B cell (primary cell): ENCODE results near the gene DIS3L2. TPM values are rescaled to one million over a fixed set of nuclear protein-coding genes. Genes with fewer than 3 reads are reported as not detected.

ENCODE experiments used
- ATAC-seq: fragments of 200-7000 bp; cut with Tn5 transposase; one replicate; pipeline ENCODE4 v1.10.0; 2021; ENCODE audit warnings: low read depth, mild to moderate bottlenecking, moderate number of reproducible peaks, moderate library complexity
- CTCF ChIA-PET: fragments of 350-600 bp; sonication (Branson Sonifier 250); formaldehyde crosslinking; loops from one replicate; lab custom pipeline; 2021; ENCODE audit warnings: antibody characterized with exemption, inconsistent platforms; lab: Charles Lee
- POLR2A ChIA-PET: fragments of 350-600 bp; sonication (Branson Sonifier 250); formaldehyde crosslinking; loops from one replicate; lab custom pipeline; 2021; ENCODE audit warnings: antibody characterized with exemption; lab: Charles Lee
- DNase-seq: peaks from one replicate; pipeline ENCODE4 v3.0.0; 2013
- H2AFZ ChIP-seq: 2 replicates; pipeline ENCODE4 v1.6.1; 2012; ENCODE audit warnings: mild to moderate bottlenecking, low read depth, low read length; ENCODE audit not compliant: insufficient read depth, poor library complexity, severe bottlenecking
- H3K27ac ChIP-seq, 2 donors: 1 replicate in 1 of 2; 2 replicates in 1 of 2; pipeline ENCODE4 v1.5.1; 2012 to 2013; ENCODE audit warnings: low read length in 2 of 2, mild to moderate bottlenecking in 2 of 2, moderate library complexity in 1 of 2
- H3K27me3 ChIP-seq, 4 experiments: fragments of 200-600 bp in 1 of 4; sonication (generic) in 1 of 4; replicated peaks in 1 of 4; 1 replicate in 2 of 4; 2 replicates in 2 of 4; pipeline versions ENCODE4 v1.6.1 to v1.7.0; 2013 to 2016; ENCODE audit warnings: low read length in 3 of 4, mild to moderate bottlenecking in 2 of 4, mixed read lengths in 1 of 4, moderate library complexity in 1 of 4; ENCODE audit not compliant: insufficient read depth in 4 of 4, control insufficient read depth in 3 of 4; ENCODE audit errors: control extremely low read depth in 1 of 4
- H3K36me3 ChIP-seq, 2 experiments: replicated peaks in 1 of 2; 1 replicate in 1 of 2; 2 replicates in 1 of 2; pipeline versions ENCODE4 v1.6.1 to v1.7.1; 2013; ENCODE audit warnings: low read length in 1 of 2; ENCODE audit not compliant: insufficient read depth in 2 of 2, control insufficient read depth in 1 of 2; ENCODE audit errors: control extremely low read depth in 1 of 2, extremely low read depth in 1 of 2
- H3K4me1 ChIP-seq, 2 donors: fragments of 200-600 bp in 1 of 2; sonication (generic) in 1 of 2; 1 replicate in 1 of 2; 2 replicates in 1 of 2; pipeline versions ENCODE4 v1.5.1 to v1.6.1; 2013 to 2017; ENCODE audit warnings: low read length in 2 of 2; ENCODE audit not compliant: control insufficient read depth in 2 of 2, insufficient read depth in 2 of 2
- H3K4me2 ChIP-seq: replicated peaks from 2 replicates; pipeline ENCODE3; 2012; ENCODE audit warnings: mild to moderate bottlenecking, low read depth, low read length; ENCODE audit not compliant: poor library complexity, severe bottlenecking
- H3K4me3 ChIP-seq, 5 experiments: fragments of 200-600 bp in 1 of 5; sonication (generic) in 1 of 5; 1 replicate in 3 of 5; 2 replicates in 2 of 5; pipeline versions ENCODE4 v1.5.1 to v1.7.0; 2011 to 2016; ENCODE audit warnings: low read length in 4 of 5, mild to moderate bottlenecking in 4 of 5, low read depth in 2 of 5, control low read depth in 1 of 5, moderate library complexity in 1 of 5; ENCODE audit not compliant: insufficient read depth in 1 of 5; ENCODE audit errors: control extremely low read depth in 1 of 5, extremely low read depth in 1 of 5
- H3K79me2 ChIP-seq: fragments of 200-600 bp; sonication (generic); one replicate; pipeline ENCODE4 v1.6.0; 2016; ENCODE audit warnings: low read length; ENCODE audit not compliant: control insufficient read depth, insufficient read depth
- H3K9ac ChIP-seq: fragments of 200-600 bp; sonication (generic); 2 replicates; pipeline ENCODE4 v1.6.1; 2017; ENCODE audit warnings: mild to moderate bottlenecking, low read length, moderate library complexity
- H3K9me3 ChIP-seq, 3 donors: one replicate each; pipeline versions ENCODE4 v1.6.1 to v1.7.1; 2013; ENCODE audit warnings: low read length in 2 of 3; ENCODE audit not compliant: control insufficient read depth in 2 of 3, insufficient read depth in 1 of 3; ENCODE audit errors: control extremely low read depth in 1 of 3
- H4K20me1 ChIP-seq: 2 replicates; pipeline ENCODE4 v1.6.0; 2012; ENCODE audit warnings: mild to moderate bottlenecking, low read length; ENCODE audit not compliant: insufficient read depth, control insufficient read depth, poor library complexity, severe bottlenecking
- H3K27ac Mint-ChIP-seq: one replicate; pipeline ENCODE4 v1.8.0; 2021; ENCODE audit warnings: mixed read lengths
- H3K27me3 Mint-ChIP-seq: one replicate; pipeline ENCODE4 v1.8.0; 2021; ENCODE audit warnings: mixed read lengths
- H3K4me1 Mint-ChIP-seq: one replicate; pipeline ENCODE4 v1.8.0; 2021; ENCODE audit warnings: mixed read lengths
- H3K4me3 Mint-ChIP-seq: one replicate; pipeline ENCODE4 v1.8.0; 2021; ENCODE audit warnings: mixed read lengths
- H3K9me3 Mint-ChIP-seq: one replicate; pipeline ENCODE4 v1.8.0; 2022; ENCODE audit warnings: mixed read lengths; ENCODE audit not compliant: insufficient read depth
- EZH2 ChIP-seq: IDR thresholded peaks from 2 replicates; pipeline ENCODE4 v1.6.1; 2012; ENCODE audit warnings: borderline replicate concordance, low read depth, mild to moderate bottlenecking, moderate library complexity, low read length; ENCODE audit not compliant: insufficient read depth, poor library complexity, severe bottlenecking
- WGBS: methylation state at CpG from one replicate; pipeline ENCODE4 v1.1.5; 2013; ENCODE audit warnings: missing lambda C conversion rate; ENCODE audit not compliant: insufficient coverage; 5-methylcytosine and 5-hydroxymethylcytosine counted together
- intact Hi-C: fragments of 100-400 bp; cut with micrococcal nuclease; formaldehyde crosslinking; loops from one replicate; pipeline ENCODE4 v1.10.0; 2022
- polyA plus RNA-seq: library from polyadenylated mRNA; depleted of rRNA; stranded (reverse); fragments of >200 nt; gene quantifications from 2 replicates; pipeline ENCODE4 v1.2.3, GENCODE V29; 2012
- total RNA-seq, 2 donors: library from RNA; stranded (reverse); fragments of 120-200 nt in 1 of 2; gene quantifications; 1 replicate in 1 of 2; 2 replicates in 1 of 2; pipeline versions ENCODE4 v1.2.3 to v1.2.4, GENCODE V29; 2013 to 2022
- TF ChIP-seq, protein P1 (sequence below): fragments of 200-600 bp; IDR thresholded peaks from one replicate; pipeline ENCODE4 v1.8.0; 2022; ENCODE audit warnings: antibody characterized with exemption, mild to moderate bottlenecking

DIS3L2 gene
- total and polyA plus RNA-seq, 2 donors (not counting 1 experiment from before 2014, with no cell fraction given) = 34.5 to 70.1 TPM

DNA sequence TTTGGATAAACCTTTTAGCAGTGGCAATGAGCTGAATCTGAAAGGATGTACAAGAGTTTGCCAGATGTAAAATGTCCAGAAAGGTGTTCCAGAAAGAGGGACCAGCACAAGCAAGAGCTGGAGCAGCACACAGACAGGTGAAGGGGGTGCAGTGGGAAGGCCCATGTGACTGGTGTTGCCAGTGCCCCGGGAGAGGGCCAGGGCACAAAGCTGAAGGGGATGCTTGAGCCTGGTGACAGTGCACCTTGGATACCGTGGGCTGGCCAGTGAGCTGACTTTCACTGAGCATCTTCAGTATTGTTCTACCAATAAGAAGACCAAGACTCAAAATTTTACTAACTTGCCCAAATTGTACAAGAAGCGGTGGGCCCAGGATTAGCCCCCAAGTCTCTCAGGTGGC, 284.7 kb downstream of the DIS3L2 start:
- ChIA-PET POLR2A (no interaction called here), CTCF (interaction anchor here (1.2 kb wide), 1 partner anchor 64 kb away, joined by 3 read pairs; no protein-coding TSS in a partner anchor)
- DNase-seq (no peak), ATAC-seq (no peak)
- no peak overlapping the region for H3K4me3 Mint-ChIP-seq
- intact Hi-C loops = no loop called here
- Histone ChIP-seq H3K9ac (no peak overlapping the region), H3K79me2 (no peaks in the 10 kb centered on the region), H3K4me1 (no peaks in the 10 kb centered on the region), H3K9me3 (no peaks in the 10 kb centered on the region), H3K4me3 (no peak overlapping the region), H3K4me2 (no peak overlapping the region), H3K36me3 (peaks cover 0 to 11% of the 10 kb centered on the region in 2 experiments), H3K27ac (no peak overlapping the region), H4K20me1 (no peaks in the 10 kb centered on the region), H2AFZ (no peak overlapping the region), H3K27me3 (no peaks in the 10 kb centered on the region)
- H3K27ac Mint-ChIP-seq = no peak overlapping the region
- H3K27me3 Mint-ChIP-seq = no peaks in the 10 kb centered on the region
- H3K9me3 Mint-ChIP-seq = no peaks in the 10 kb centered on the region
- TF ChIP-seq EZH2 = no peak
- TF ChIP-seq, protein P1, sequence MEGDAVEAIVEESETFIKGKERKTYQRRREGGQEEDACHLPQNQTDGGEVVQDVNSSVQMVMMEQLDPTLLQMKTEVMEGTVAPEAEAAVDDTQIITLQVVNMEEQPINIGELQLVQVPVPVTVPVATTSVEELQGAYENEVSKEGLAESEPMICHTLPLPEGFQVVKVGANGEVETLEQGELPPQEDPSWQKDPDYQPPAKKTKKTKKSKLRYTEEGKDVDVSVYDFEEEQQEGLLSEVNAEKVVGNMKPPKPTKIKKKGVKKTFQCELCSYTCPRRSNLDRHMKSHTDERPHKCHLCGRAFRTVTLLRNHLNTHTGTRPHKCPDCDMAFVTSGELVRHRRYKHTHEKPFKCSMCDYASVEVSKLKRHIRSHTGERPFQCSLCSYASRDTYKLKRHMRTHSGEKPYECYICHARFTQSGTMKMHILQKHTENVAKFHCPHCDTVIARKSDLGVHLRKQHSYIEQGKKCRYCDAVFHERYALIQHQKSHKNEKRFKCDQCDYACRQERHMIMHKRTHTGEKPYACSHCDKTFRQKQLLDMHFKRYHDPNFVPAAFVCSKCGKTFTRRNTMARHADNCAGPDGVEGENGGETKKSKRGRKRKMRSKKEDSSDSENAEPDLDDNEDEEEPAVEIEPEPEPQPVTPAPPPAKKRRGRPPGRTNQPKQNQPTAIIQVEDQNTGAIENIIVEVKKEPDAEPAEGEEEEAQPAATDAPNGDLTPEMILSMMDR = no peak
- H3K4me1 Mint-ChIP-seq = no peaks in the 10 kb centered on the region
- 100% methylated on average over 3 of the region's 3 CpGs for WGBS

DNA sequence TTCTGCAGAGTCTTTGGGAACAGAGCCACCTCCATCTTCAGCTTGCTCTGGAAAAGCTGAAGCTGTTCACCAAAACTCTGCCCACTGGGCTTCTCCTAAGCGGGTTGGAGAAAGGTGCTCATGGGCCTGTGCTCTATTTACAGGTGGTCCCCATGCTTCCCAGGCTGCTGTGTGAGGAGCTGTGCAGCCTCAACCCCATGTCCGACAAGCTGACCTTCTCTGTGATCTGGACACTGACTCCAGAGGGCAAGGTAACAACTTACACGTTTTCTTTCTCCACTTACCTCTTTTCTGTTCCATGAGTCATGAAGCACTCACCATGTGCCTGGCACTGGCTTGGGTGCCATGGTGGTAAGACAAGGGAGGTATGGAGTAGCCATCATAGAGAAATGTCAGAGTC, 287.6 kb downstream of the DIS3L2 start:
- H3K36me3 ChIP-seq = peaks cover 0 to 24% of the 10 kb centered on the region in 2 experiments
- no peaks in the 10 kb centered on the region for H3K4me1 ChIP-seq
- no peak overlapping the region for H3K4me3 ChIP-seq
- no peaks in the 10 kb centered on the region for H4K20me1 ChIP-seq
- no peak overlapping the region for H2AFZ ChIP-seq
- Mint-ChIP-seq H3K9me3 (no peaks in the 10 kb centered on the region), H3K27me3 (no peaks in the 10 kb centered on the region), H3K27ac (no peak overlapping the region), H3K4me1 (no peaks in the 10 kb centered on the region), H3K4me3 (no peak overlapping the region)
- H3K4me2 ChIP-seq = no peak overlapping the region
- POLR2A ChIA-PET = no interaction called here
- H3K9me3 ChIP-seq = no peaks in the 10 kb centered on the region
- WGBS = 98% methylated on average over 3 of the region's 3 CpGs
- CTCF ChIA-PET = no interaction called here
- no peak overlapping the region for H3K27ac ChIP-seq
- H3K9ac ChIP-seq = no peak overlapping the region
- DNase-seq = no peak
- TF ChIP-seq, protein P1 = no peak
- TF ChIP-seq EZH2 = no peak
- no peaks in the 10 kb centered on the region for H3K79me2 ChIP-seq
- intact Hi-C loops = no loop called here
- no peaks in the 10 kb centered on the region for H3K27me3 ChIP-seq
- no peak for ATAC-seq
